Hepatocyte (in vitro differentiated cells): Measurements from ENCODE around the gene KMO.

Experiments used
- EZH2 ChIP-seq: fragments of 200-600 bp; sonication (generic); IDR thresholded peaks from 2 replicates; pipeline ENCODE4 v1.6.1; 2016; ENCODE audit warnings: antibody characterized with exemption, mild to moderate bottlenecking, borderline replicate concordance
- EZH2phosphoT487 ChIP-seq: fragments of 200-600 bp; sonication (generic); IDR thresholded peaks from one replicate; pipeline ENCODE4 v1.6.1; 2018; ENCODE audit warnings: antibody characterized with exemption, mild to moderate bottlenecking, low read depth, moderate library complexity; ENCODE audit not compliant: unreplicated experiment, severe bottlenecking
- TF ChIP-seq, protein P1 (sequence below): fragments of 200-600 bp; sonication (generic); IDR thresholded peaks from 2 replicates; pipeline ENCODE4 v1.5.1; 2016; ENCODE audit warnings: antibody characterized with exemption, mild to moderate bottlenecking; ENCODE audit not compliant: poor library complexity

DNA sequence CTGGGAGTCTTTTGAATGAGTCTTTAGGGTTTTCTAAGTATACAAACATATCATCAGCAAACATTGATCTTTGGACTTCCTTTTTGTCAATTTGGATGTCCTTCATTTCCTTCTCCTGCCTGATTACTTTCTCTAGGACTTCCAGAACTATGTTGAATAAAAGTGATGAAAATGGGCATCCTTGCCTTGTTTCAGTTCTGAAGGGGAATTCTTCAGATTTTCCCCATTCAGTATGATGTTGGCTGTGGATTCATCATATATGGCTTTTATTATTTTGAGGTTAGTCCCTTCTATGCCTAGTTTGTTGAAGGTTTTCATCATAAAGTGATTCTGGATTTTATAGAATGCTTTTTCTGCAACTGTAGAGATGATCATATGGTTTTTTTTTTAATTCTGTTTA lies 42.0 kb downstream of the KMO start:
- TF ChIP-seq, protein P1, sequence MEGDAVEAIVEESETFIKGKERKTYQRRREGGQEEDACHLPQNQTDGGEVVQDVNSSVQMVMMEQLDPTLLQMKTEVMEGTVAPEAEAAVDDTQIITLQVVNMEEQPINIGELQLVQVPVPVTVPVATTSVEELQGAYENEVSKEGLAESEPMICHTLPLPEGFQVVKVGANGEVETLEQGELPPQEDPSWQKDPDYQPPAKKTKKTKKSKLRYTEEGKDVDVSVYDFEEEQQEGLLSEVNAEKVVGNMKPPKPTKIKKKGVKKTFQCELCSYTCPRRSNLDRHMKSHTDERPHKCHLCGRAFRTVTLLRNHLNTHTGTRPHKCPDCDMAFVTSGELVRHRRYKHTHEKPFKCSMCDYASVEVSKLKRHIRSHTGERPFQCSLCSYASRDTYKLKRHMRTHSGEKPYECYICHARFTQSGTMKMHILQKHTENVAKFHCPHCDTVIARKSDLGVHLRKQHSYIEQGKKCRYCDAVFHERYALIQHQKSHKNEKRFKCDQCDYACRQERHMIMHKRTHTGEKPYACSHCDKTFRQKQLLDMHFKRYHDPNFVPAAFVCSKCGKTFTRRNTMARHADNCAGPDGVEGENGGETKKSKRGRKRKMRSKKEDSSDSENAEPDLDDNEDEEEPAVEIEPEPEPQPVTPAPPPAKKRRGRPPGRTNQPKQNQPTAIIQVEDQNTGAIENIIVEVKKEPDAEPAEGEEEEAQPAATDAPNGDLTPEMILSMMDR: no peak
- TF ChIP-seq EZH2phosphoT487 (no peak), EZH2 (no peak)
